ENCODE data around the gene ARSB.

ARSB gene

DNA sequence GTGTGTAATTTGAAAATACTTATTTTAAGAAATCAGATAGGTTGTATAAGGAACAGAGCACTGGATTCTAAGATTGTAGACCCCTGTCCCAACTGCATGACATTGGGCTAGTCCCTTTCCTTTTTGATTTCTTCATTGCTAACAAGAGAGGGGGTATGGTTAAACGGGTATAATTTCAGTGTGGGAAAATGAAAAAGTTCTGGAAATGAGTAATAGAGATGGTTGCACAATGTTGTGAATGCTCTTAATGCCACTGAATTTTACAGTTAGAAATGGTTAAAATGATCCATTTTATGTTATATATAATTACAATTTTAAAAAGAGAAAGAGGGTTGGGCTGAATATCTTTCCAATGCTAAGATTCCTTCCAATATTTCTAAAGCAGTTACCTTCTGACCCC is 233.2 kb downstream of the ARSB start:
- H3K4me3 ChIP-seq (ENCODE audit: low read depth, low read length, poor library complexity, severe bottlenecking) = no peak overlapping the region
- H3K4me1 ChIP-seq (ENCODE audit: insufficient read depth, low read length, severe bottlenecking) = peaks cover 20% of the 10 kb centered on the region
- no peaks in the 10 kb centered on the region for H4K20me1 ChIP-seq (ENCODE audit: insufficient read depth, low read length)
- H3K27ac ChIP-seq (ENCODE audit: low read depth, low read length, poor library complexity, severe bottlenecking) = no peak overlapping the region
- H3F3A ChIP-seq (ENCODE audit: insufficient read depth, low read length) = no peaks in the 10 kb centered on the region
- no peak overlapping the region for H3K4me2 ChIP-seq (ENCODE audit: low read length)
- no peak overlapping the region for H3K9ac ChIP-seq (ENCODE audit: low read length)
- no peaks in the 10 kb centered on the region for H3K27me3 ChIP-seq (ENCODE audit: insufficient read depth, low read length)
- no peaks in the 10 kb centered on the region for H3K9me2 ChIP-seq (ENCODE audit: low read depth, low read length)
- TF ChIP-seq, protein P1, sequence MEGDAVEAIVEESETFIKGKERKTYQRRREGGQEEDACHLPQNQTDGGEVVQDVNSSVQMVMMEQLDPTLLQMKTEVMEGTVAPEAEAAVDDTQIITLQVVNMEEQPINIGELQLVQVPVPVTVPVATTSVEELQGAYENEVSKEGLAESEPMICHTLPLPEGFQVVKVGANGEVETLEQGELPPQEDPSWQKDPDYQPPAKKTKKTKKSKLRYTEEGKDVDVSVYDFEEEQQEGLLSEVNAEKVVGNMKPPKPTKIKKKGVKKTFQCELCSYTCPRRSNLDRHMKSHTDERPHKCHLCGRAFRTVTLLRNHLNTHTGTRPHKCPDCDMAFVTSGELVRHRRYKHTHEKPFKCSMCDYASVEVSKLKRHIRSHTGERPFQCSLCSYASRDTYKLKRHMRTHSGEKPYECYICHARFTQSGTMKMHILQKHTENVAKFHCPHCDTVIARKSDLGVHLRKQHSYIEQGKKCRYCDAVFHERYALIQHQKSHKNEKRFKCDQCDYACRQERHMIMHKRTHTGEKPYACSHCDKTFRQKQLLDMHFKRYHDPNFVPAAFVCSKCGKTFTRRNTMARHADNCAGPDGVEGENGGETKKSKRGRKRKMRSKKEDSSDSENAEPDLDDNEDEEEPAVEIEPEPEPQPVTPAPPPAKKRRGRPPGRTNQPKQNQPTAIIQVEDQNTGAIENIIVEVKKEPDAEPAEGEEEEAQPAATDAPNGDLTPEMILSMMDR (IDR thresholded peaks at IDR 0.05; ENCODE audit: low read length) = no peak
- no peak for TF ChIP-seq EZH2 (IDR thresholded peaks at IDR 0.05; ENCODE audit: borderline replicate concordance, low read length)
- H3K9me3 ChIP-seq (ENCODE audit: low read length) = no peaks in the 10 kb centered on the region
- H3K79me2 ChIP-seq (ENCODE audit: insufficient read depth, low read length) = no peaks in the 10 kb centered on the region
- no peaks in the 10 kb centered on the region for H3K36me3 ChIP-seq (ENCODE audit: insufficient read depth, low read length)
- H2AFZ ChIP-seq (ENCODE audit: low read length) = no peak overlapping the region

DNA sequence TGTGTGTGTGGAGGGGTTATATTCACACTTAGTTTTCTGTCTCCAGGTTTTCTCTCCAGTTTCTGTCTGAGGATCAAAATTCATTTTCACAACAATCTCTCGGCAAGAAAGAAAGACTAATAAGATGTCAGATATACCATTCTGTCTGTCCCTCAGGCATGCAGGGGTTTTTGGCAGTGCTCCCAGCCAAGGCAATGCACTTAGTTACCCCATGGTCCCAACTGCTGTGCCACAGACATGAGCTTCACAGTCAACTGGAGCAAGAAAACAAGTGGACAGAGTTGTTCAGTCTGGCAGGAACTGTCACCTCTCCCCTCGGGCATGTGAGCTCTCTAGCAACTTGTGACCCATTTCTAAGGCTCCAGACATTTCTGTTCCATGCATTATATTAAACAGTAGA is 234.8 kb downstream of the ARSB start:
- H3K9me2 ChIP-seq (ENCODE audit: low read depth, low read length) = no peaks in the 10 kb centered on the region
- no peaks in the 10 kb centered on the region for H3K27me3 ChIP-seq (ENCODE audit: insufficient read depth, low read length)
- TF ChIP-seq, protein P1 (IDR thresholded peaks at IDR 0.05; ENCODE audit: low read length) = no peak
- TF ChIP-seq EZH2 (IDR thresholded peaks at IDR 0.05; ENCODE audit: borderline replicate concordance, low read length) = no peak
- H3K79me2 ChIP-seq (ENCODE audit: insufficient read depth, low read length) = no peaks in the 10 kb centered on the region
- no peak overlapping the region for H3K27ac ChIP-seq (ENCODE audit: low read depth, low read length, poor library complexity, severe bottlenecking)
- H3K9ac ChIP-seq (ENCODE audit: low read length) = no peak overlapping the region
- no peaks in the 10 kb centered on the region for H3F3A ChIP-seq (ENCODE audit: insufficient read depth, low read length)
- no peaks in the 10 kb centered on the region for H4K20me1 ChIP-seq (ENCODE audit: insufficient read depth, low read length)
- H3K4me1 ChIP-seq (ENCODE audit: insufficient read depth, low read length, severe bottlenecking) = peaks cover 8% of the 10 kb centered on the region
- H2AFZ ChIP-seq (ENCODE audit: low read length) = no peak overlapping the region
- no peaks in the 10 kb centered on the region for H3K9me3 ChIP-seq (ENCODE audit: low read length)
- H3K36me3 ChIP-seq (ENCODE audit: insufficient read depth, low read length) = no peaks in the 10 kb centered on the region
- H3K4me3 ChIP-seq (ENCODE audit: low read depth, low read length, poor library complexity, severe bottlenecking) = no peak overlapping the region
- H3K4me2 ChIP-seq (ENCODE audit: low read length) = no peak overlapping the region

DNA sequence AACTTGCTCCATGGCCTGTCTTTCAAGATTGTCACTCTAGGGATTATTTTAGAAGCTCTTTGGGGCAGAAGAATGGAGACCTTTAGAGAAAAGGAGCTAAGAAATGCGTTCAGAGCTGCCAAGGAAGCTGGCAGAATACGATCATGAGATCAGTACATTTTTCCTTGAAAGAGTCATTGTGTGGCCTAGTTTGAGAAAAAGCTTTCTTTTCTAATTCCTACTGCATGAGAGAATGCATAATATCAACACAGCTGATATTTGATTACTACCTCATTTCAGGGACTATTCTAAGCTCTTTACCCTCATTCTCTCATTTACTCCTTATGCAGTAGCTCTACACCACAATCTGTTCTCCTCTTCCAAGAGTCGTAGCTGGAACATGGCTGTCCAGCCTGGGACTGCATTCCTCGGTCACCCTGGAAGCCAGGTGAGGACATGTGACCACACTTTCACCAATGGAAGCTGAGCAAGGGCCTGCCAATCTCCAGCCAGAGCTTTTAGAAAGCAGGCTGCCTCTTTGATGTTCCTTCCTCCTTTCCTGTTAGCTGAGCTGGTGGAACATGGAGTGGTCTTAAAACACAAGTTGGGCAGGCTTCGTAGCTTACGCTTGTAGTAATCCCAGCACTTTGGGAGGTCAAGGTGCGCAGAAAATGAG is 237.3 kb downstream of the ARSB start:
- no peaks in the 10 kb centered on the region for H4K20me1 ChIP-seq (ENCODE audit: insufficient read depth, low read length)
- TF ChIP-seq, protein P1 (IDR thresholded peaks at IDR 0.05; ENCODE audit: low read length) = no peak
- TF ChIP-seq EZH2 (IDR thresholded peaks at IDR 0.05; ENCODE audit: borderline replicate concordance, low read length) = no peak
- H3K36me3 ChIP-seq (ENCODE audit: insufficient read depth, low read length) = no peaks in the 10 kb centered on the region
- no peaks in the 10 kb centered on the region for H3K79me2 ChIP-seq (ENCODE audit: insufficient read depth, low read length)
- no peaks in the 10 kb centered on the region for H3K9me2 ChIP-seq (ENCODE audit: low read depth, low read length)
- no peak overlapping the region for H2AFZ ChIP-seq (ENCODE audit: low read length)
- no peak overlapping the region for H3K27ac ChIP-seq (ENCODE audit: low read depth, low read length, poor library complexity, severe bottlenecking)
- H3K4me3 ChIP-seq (ENCODE audit: low read depth, low read length, poor library complexity, severe bottlenecking) = no peak overlapping the region
- H3K4me1 ChIP-seq (ENCODE audit: insufficient read depth, low read length, severe bottlenecking) = no peaks in the 10 kb centered on the region
- no peaks in the 10 kb centered on the region for H3K9me3 ChIP-seq (ENCODE audit: low read length)
- H3K4me2 ChIP-seq (ENCODE audit: low read length) = no peak overlapping the region
- H3K27me3 ChIP-seq (ENCODE audit: insufficient read depth, low read length) = no peaks in the 10 kb centered on the region
- no peaks in the 10 kb centered on the region for H3F3A ChIP-seq (ENCODE audit: insufficient read depth, low read length)
- no peak overlapping the region for H3K9ac ChIP-seq (ENCODE audit: low read length)

Measured in OCI-LY1 (cell line).